Kidney glomerular epithelial cell (primary cell): Measurements from ENCODE around the gene CD160.
"Not testable (repeated sequence)": the region's sequence is repeated elsewhere in the genome, so short reads cannot be mapped to it uniquely, and the experiment has no call there.

Experiments
- DNase-seq: peaks from one replicate; lab custom pipeline; 2025; lab: John Stamatoyannopoulos, UW

Gene CD160

GRCh38 chr1:145719230-145720079 is at the start of gene CD160:
Gene CD160, plus strand, starts transcription at chr1:145719499. Its CDS starts 8,829 bp downstream, at chr1:145728328.
- no peak for DNase-seq

DNA sequence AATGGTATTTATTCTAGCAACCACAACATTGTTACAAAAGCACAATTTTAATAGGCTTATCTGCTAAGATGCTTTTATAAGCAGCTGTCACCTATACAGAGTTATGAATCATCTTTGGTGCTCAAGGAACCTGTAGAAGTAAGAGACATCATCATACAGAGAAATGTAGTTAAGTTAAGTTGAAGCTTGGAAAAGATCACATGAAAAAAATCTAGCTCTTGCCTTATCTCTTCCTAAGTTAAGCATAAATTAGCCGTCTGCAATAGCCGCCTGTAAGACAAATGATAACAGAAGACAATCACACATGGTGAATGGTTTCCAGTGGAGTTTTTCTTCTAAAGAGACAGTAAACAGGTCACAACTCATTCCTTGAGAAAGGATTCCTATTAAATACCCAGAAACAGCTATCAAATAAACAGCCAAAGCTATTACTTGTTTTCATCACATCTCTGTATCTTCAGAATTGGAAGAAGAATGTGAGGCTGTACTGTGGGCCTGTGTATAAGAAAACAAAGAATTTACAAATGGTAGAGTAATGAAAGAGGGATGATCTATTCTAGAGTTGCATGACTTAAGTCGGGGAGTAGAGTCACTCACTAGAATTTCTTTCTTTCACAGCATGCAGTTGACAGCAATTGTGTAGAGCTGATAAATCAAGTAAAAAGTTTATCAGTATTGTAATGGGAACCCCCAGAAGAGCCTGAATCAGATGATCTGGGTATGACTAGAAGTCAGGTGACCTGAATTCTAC is 48.1 kb upstream of the CD160 start:
- not testable (repeated sequence) for DNase-seq

DNA sequence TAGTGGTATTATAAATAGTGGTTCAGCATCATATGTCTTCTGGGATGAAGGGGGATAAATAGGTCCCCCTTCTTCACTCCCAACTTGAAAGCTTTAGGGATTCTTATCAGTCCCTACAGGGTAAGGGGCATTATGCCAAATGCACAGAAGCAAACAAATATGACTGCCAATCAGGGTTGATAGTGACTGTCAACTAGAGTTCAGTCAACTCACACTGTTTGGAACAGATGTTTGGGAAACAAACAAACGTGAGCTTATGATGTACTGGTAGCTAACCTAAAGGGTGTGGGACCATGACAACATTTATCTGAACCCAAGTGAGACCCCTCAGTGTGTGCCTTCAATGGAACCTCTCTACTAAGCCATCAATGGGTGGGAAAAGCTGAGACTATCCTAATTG is 46.1 kb upstream of the CD160 start:
- not testable (repeated sequence) for DNase-seq

DNA sequence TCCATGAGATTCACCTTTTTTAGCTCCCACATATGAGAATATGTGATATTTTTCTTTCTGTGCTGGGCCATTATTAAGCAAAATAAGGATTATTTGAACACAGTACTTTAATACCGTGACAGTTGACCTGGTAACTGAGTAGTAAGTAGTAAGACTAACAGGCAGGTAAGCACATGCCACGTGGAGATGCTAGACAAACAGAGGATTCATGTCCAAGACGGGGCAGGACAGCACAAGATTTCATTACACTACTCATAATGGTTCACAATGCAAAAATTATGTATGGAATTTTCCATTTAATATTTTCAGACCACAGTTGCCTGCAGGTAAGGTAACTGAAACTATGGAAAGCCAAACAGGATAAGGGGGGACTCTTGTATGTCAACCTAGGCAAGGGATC is 34.4 kb upstream of the CD160 start:
- DNase-seq = not testable (repeated sequence)

DNA sequence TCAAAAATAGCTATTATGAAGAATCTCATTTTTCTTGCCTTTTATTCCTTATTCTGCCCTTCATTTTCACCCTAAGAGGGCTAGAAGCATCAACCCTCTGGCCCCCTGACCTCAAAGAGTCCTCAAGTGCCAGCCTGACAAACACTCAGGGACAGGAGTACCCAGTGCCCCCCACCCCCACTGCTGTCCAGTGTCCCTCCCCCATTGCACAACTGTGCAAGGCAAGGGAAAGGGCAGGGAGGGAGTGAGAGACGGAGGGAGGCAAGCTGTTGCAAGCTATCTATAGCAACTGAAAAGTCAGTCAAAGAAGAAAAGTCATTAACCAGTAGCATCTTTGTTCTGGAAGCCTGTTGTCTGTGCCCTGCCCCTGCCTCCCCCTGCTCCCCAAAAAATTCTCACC is 33.2 kb upstream of the CD160 start:
- not testable (repeated sequence) for DNase-seq

GRCh38 chr1:145688328-145688727 is 31.0 kb upstream of the CD160 start:
- DNase-seq = no peak

DNA sequence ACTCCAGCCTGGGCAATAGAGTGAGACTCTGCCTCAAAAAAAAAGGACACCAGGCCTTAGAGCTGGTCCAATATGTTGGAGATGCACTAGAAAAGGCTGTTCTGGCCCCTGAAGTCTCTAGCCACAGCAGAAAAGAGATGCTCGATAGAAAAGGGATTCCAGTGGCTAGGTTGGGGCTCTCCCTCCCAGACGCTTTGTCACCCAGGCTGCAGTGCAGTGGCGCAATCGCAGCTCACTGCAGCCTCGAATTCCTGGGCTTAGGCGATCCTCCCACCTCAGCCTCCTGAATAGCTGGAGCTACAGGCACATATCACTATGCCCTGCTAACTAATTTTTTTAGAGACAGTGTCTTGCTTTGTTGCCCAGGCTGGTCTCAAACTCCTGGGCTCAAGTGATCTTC is 30.4 kb upstream of the CD160 start:
- DNase-seq = no peak

DNA sequence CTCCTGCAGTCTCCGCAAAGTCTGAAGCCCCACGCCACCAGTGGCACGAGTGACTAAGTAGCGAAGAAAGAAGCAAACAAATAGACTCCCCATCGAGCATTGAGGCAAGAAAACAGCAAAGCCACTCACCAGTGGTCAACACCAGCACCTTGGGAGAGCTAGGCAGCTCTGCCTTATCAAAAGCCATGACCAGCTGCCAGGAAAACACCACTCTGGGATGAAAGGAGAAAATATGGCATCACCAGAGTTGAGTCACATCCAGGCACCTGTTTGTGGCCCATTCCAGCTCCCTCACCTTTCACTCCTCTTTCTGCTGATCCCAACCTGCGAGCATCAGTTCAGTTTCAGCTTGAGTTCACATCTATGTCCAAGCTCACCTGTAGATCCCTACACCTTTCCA is 29.4 kb upstream of the CD160 start:
- no peak for DNase-seq

DNA sequence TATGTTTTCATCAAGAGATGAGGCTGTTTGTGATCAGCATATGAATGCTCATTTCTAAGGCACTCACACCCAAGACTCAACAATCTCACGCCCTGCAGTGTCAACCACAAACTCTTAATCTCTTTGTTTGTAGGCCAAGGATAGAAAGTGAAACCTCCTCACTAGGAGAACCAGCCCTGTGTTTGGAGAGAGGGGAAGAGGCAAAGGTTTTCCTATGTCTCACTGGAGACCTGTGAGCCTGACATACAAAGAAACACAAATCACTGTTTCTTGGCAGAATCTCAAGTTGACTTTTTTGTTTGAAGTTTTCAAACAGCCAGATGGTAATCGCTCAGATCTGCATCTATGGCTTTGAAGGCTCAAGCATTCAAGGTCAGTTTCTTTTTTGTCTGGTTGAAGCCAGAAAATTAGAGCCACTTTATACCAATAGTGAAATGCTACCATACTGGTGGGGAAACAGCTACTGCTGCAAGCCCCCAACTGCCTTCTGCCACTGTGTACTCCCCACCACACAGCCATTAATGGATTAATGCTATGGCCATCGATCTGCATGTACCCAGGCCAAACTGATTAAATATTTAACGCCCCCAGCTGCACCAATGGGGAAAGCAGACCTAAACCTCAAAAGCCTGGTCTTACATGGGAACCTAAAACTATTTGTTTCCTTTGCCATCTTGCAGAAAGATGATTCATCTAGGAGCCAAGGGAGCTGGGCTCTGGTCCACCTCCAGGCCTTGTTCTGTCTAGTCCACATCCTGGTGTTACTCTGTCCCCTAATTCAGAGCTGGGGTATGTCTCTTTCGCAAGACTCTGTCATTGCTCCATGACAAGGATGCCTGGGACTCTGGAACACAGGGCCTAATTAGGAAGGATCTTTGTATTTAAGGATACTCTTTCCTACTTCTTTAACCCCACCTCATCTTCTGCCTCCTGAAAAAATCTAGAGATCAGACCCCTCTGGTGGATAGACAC is 28.4 kb upstream of the CD160 start:
- peak; percentile 41 for DNase-seq

DNA sequence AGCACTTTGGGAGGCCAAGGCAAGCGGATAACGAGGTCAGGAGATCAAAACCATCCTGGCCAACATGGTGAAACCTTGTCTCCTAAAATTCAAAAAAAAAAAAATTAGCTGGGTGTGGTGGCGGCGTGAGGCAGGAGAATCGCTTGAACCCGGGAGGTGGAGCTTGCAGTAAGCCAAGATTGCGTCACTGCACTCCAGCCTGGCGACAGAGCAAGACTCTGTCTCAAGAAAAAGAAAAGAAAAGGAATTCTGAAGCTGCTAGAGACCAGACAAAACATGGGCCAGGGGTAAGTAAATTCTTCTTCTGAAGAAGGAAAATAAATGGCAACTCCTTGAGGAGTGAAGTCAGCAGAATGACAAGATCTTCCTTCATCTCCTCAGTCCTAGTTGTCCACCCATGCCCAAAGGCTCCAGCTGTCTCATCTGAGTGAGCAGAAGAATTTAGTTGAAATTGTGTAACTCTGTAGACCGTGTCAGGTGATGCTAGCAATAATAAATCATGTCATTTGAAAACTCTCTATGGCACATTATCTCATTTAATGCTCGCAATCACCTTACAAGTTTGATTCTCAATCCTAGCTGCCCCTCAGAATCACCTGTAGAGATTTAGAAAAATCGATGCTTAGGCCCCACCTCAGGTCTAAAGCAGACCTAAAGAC is 26.4 kb upstream of the CD160 start:
- peak; percentile 93 for DNase-seq

GRCh38 chr1:145695821-145696629 is 23.3 kb upstream of the CD160 start:
- DNase-seq = no peak

GRCh38 chr1:145696630-145696960 is 22.7 kb upstream of the CD160 start:
- peak; percentile 48 for DNase-seq

- DNase-seq = peak; percentile 30
These were observed 17.9 kb upstream of the CD160 start for GRCh38 chr1:145701306-145701862.

- DNase-seq = no peak
These were observed 17.2 kb upstream of the CD160 start for GRCh38 chr1:145702052-145702451.

GRCh38 chr1:145702826-145703225 is 16.5 kb upstream of the CD160 start:
- DNase-seq = no peak

GRCh38 chr1:145705622-145706021 is 13.7 kb upstream of the CD160 start:
- no peak for DNase-seq

DNA sequence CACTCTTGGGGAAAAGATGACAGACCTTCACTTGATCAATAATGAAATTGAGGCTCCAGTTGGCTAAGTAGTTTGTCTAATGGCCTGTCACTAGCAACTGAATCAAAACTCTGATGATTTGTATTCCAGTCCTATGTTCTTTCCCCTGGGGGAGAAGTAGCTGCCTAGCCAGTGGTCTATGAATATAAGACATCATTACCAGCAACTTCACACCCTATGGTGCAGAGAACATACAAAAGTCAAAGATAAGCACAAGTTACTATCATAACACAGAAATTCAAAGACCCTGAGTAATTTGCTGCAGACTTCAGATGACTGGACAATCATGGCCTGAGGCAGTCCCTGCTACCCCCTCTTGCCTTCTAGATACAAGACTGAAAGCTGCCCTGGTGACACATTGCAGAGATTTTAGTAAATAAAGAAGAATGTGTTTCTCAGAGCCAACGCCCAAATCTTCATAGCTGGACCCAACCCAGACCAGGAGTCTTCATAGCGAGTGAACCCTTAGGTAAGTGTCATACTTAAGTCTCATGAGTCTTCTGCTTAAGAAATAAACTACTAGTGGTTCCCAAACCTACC is 13.1 kb upstream of the CD160 start:
- peak; percentile 32 for DNase-seq

DNA sequence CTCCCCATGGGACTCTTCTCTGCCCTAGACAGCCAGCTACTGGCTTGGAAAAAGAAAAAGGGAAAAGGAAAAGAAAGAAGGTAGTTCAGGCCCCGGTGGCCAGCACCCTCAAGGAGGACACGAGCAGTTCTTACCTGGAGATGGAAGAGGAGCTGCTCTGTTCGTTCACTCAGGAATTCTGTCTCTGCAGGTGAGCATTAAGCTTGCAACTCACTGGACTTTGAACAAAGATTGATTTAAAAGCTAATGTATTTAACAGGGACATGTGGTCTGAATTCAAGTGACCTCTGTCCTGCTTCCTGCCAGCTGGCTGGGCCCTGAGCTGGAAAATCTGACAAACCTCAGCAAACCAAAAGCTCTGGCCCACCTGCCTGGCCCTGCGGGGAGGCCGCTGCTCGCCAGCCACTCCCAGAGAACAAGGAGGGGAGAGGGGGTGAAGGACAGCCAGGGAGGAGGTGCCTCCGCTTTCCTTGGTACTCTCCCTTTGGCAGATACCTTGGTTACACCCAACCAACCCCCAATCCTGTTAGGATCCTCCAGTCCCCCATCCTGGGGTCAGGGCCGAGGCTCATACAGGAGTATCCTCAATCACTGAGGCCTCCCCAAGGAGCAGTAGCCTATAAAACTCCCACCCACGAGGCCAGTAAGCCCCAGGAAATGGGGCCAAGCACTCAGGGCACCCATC is 12.0 kb upstream of the CD160 start, which contains the start of gene PDZK1:
PDZK1 (minus strand) TSS at position 186 of the 685 bp plus-strand sequence. CDS start 19,347 bp downstream, outside the sequence.
- DNase-seq = no peak

DNA sequence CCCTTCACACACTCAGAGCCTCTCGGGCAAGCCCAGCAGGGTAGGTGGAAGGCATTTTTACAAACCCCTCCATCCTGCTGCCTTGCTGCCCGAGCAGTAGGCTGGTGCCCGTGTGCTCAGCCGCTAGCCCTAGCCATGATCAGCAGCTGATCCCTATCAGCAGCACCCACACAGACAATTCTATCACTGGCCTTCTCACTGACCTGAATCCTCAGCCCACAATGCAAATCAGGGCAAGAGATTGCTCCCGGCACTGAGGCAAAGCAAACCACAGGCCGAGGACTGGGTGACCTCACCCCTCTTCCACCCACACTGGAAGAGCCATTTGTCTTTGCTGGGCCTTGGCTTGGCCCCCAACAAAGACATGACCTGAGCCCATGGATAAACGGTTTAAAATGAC is 11.2 kb upstream of the CD160 start:
- DNase-seq = peak; percentile 42
